HG03521 (cell line): Measurements from ENCODE around the gene PDIA6.

Experiments
- ATAC-seq: cut with Tn5 transposase; IDR thresholded peaks from one replicate; pipeline ENCODE4 v1.9.1; 2021; ENCODE audit warnings: mild to moderate bottlenecking, moderate library complexity; ENCODE audit not compliant: unreplicated experiment

PDIA6 gene

GRCh38 chr2:10765461-10765860 is 47.1 kb downstream of the PDIA6 start:
- no peak for ATAC-seq

GRCh38 chr2:10764896-10765295 is 47.7 kb downstream of the PDIA6 start:
- ATAC-seq = no peak

- no peak for ATAC-seq
Observed at GRCh38 chr2:10764096-10764785, 48.3 kb downstream of the PDIA6 start.

GRCh38 chr2:10763461-10763800 is 49.2 kb downstream of the PDIA6 start:
- ATAC-seq = no peak

- ATAC-seq = no peak
Observed at GRCh38 chr2:10762651-10763460, 49.7 kb downstream of the PDIA6 start.

GRCh38 chr2:10761591-10761990 is 51.0 kb downstream of the PDIA6 start:
- ATAC-seq = no peak

- ATAC-seq = no peak
Observed at GRCh38 chr2:10760794-10761504, 51.6 kb downstream of the PDIA6 start.

- no peak for ATAC-seq
Observed at GRCh38 chr2:10759151-10759714, 53.4 kb downstream of the PDIA6 start.

GRCh38 chr2:10757814-10758286 is 54.7 kb downstream of the PDIA6 start:
- no peak for ATAC-seq

GRCh38 chr2:10755621-10756020 is 57.0 kb downstream of the PDIA6 start:
- no peak for ATAC-seq

GRCh38 chr2:10753876-10754275 is 58.7 kb downstream of the PDIA6 start:
- no peak for ATAC-seq

- ATAC-seq = no peak
Observed at GRCh38 chr2:10753156-10753555, 59.4 kb downstream of the PDIA6 start.

- ATAC-seq = no peak
Observed at GRCh38 chr2:10752236-10752635, 60.3 kb downstream of the PDIA6 start.

- ATAC-seq = no peak
Observed at GRCh38 chr2:10750610-10751009, 62.0 kb downstream of the PDIA6 start.

GRCh38 chr2:10742666-10743065 is 69.9 kb downstream of the PDIA6 start:
- no peak for ATAC-seq

GRCh38 chr2:10741139-10741538 is 71.4 kb downstream of the PDIA6 start:
- ATAC-seq = no peak

- no peak for ATAC-seq
Observed at GRCh38 chr2:10740226-10740625, 72.4 kb downstream of the PDIA6 start.

- ATAC-seq = no peak
Observed at GRCh38 chr2:10738192-10738591, 74.4 kb downstream of the PDIA6 start.

- no peak for ATAC-seq
Observed at GRCh38 chr2:10733980-10734379, 78.6 kb downstream of the PDIA6 start.

- no peak for ATAC-seq
Observed at GRCh38 chr2:10733566-10733925, 79.0 kb downstream of the PDIA6 start.
